HepG2 (cell line): ENCODE measurements around the gene MIA. TPM values are rescaled to one million over a fixed set of nuclear protein-coding genes. Genes with fewer than 3 reads are reported as not detected.

Experiments used
- AHR ChIP-seq: IDR thresholded peaks from 2 replicates; pipeline ENCODE4 v1.6.1; 2018; ENCODE audit warnings: missing genetic modification reagents, missing compliant biosample characterization
- BCL6 ChIP-seq: IDR thresholded peaks from 2 replicates; pipeline ENCODE4 v1.6.1; 2016; ENCODE audit warnings: missing genetic modification reagents, missing compliant biosample characterization
- ELF4 ChIP-seq: sonication (generic); formaldehyde crosslinking; IDR thresholded peaks from 2 replicates; pipeline ENCODE4 v1.5.0; 2020; ENCODE audit warnings: missing genetic modification reagents, mild to moderate bottlenecking, moderate library complexity, borderline replicate concordance
- HIVEP1 ChIP-seq: sonication (generic); formaldehyde crosslinking; IDR thresholded peaks from 2 replicates; pipeline ENCODE4 v1.4.0; 2020; ENCODE audit warnings: mild to moderate bottlenecking, missing genetic modification reagents
- KAT7 ChIP-seq: IDR thresholded peaks from 2 replicates; pipeline ENCODE4 v1.6.1; 2018; ENCODE audit warnings: borderline replicate concordance, missing compliant biosample characterization
- KLF11 ChIP-seq: IDR thresholded peaks from 2 replicates; pipeline ENCODE4 v1.6.1; 2016; ENCODE audit warnings: missing compliant biosample characterization
- MAZ ChIP-seq, 2 experiments: sonication (generic) in 1 of 2; formaldehyde crosslinking in 1 of 2; IDR thresholded peaks; 2 replicates each; pipeline versions ENCODE4 v1.5.0 to v1.6.1; 2012 to 2020; ENCODE audit warnings: low read depth in 2 of 2, mild to moderate bottlenecking in 2 of 2, borderline replicate concordance in 1 of 2, improper control_type of control experiment in 1 of 2, low read length in 1 of 2, missing genetic modification reagents in 1 of 2, moderate library complexity in 1 of 2
- SNAPC2 ChIP-seq: sonication (generic); formaldehyde crosslinking; IDR thresholded peaks from 2 replicates; pipeline ENCODE4 v1.8.1; 2022; ENCODE audit warnings: mild to moderate bottlenecking, missing genetic modification reagents
- XBP1 ChIP-seq: sonication (generic); formaldehyde crosslinking; IDR thresholded peaks from 2 replicates; pipeline ENCODE4 v1.5.0; 2020; ENCODE audit warnings: missing genetic modification reagents
- ZEB1 ChIP-seq: IDR thresholded peaks from 2 replicates; pipeline ENCODE4 v1.6.1; 2012; ENCODE audit warnings: mild to moderate bottlenecking, low read depth, inconsistent platforms; ENCODE audit not compliant: insufficient replicate concordance
- ZNF773 ChIP-seq: sonication (generic); formaldehyde crosslinking; IDR thresholded peaks from 2 replicates; pipeline ENCODE4 v1.4.0; 2020; ENCODE audit warnings: missing genetic modification reagents, borderline replicate concordance
- polyA plus RNA-seq, 8 experiments: library from polyadenylated mRNA; depleted of rRNA in 3 of 8; stranded (reverse) in 7 of 8; unstranded in 1 of 8; fragments of >200 nt; fragmentation: Illumina TruSeq in 4 of 8; extraction: Trizol in 4 of 8; gene quantifications; 2 replicates each; pipeline versions ENCODE4 v1.2.1 to v1.2.3, GENCODE V29; 2011 to 2016; ENCODE audit warnings: low read depth in 4 of 8, missing spikeins in 1 of 8, mixed read lengths in 1 of 8; ENCODE audit not compliant: insufficient read depth in 1 of 8
- total RNA-seq, 5 experiments: library from RNA; depleted of rRNA; stranded (reverse); fragments of >200 nt; fragmentation: Illumina TruSeq; extraction: Trizol; gene quantifications; 2 replicates each; pipeline ENCODE4 v1.2.3, GENCODE V29; 2016; ENCODE audit warnings: low read depth in 1 of 5
- TF ChIP-seq, protein P1 (sequence below): sonication (generic); formaldehyde crosslinking; IDR thresholded peaks from 2 replicates; pipeline ENCODE4 v1.4.0; 2020; ENCODE audit warnings: mild to moderate bottlenecking, missing genetic modification reagents
- TF ChIP-seq, protein P2 (sequence below): sonication (generic); formaldehyde crosslinking; IDR thresholded peaks from 2 replicates; pipeline ENCODE4 v1.5.0; 2020; ENCODE audit warnings: missing genetic modification reagents
- TF ChIP-seq, protein P3 (sequence below): sonication (generic); formaldehyde crosslinking; IDR thresholded peaks from 2 replicates; pipeline ENCODE4 v1.4.0; 2020; ENCODE audit warnings: missing genetic modification reagents
- TF ChIP-seq, protein P4 (sequence below): sonication (generic); formaldehyde crosslinking; IDR thresholded peaks from 2 replicates; pipeline ENCODE4 v1.5.0; 2020; ENCODE audit warnings: mild to moderate bottlenecking, missing genetic modification reagents
- TF ChIP-seq, protein P5 (sequence below): sonication (generic); formaldehyde crosslinking; IDR thresholded peaks from 2 replicates; pipeline ENCODE4 v1.5.0; 2020; ENCODE audit warnings: missing genetic modification reagents

MIA gene
- total and polyA plus RNA-seq, 2 of the 13 experiments (the other 11 are each of a cell fraction or from before 2014, with no cell fraction given), result 0.61 TPM; not detected in 1

DNA sequence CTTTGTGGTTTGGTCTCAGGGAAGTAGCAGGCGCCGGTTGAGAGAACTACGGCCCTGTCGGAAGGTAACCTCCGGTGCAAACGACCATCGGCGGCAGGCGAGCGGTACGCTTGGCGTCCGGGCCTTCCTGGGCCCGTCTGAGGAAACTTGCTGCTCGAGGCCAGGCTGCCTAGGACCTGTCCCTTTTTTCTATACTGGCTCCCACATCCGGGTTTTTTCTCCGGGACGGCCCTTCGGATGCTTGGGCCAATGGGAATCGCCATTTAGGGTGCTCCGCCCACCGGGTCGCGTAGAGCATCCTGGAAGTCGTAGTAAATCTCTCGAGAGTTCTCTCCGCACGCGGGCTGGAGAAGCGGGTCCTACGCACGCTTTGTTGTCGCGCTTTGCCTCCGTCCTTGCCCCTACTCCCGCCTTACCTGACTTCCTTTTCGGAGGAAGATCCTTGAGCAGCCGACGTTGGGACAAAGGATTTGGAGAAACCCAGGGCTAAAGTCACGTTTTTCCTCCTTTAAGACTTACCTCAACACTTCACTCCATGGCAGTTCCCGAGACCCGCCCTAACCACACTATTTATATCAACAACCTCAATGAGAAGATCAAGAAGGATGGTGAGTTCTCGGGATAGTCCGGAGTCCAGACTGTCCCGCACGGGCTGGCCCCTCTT, 24.3 kb upstream of the MIA start, which contains the start of gene SNRPA (continued):
- TF ChIP-seq MAZ (IDR thresholded peaks at IDR 0.05; ENCODE audit: borderline replicate concordance, low read depth, low read length), result no peak
- peak; percentile 1; the same call in 1 of the 2 replicates for TF ChIP-seq MAZ (CRISPR knock-in tag; IDR thresholded peaks at IDR 0.05; ENCODE audit: low read depth)
- peak; percentile 13; the same call in 1 of the 2 replicates for TF ChIP-seq HIVEP1 (CRISPR knock-in tag)
- peak; percentile 53; the same call in 1 of the 2 replicates for TF ChIP-seq SNAPC2 (CRISPR knock-in tag)
- TF ChIP-seq, protein P1, sequence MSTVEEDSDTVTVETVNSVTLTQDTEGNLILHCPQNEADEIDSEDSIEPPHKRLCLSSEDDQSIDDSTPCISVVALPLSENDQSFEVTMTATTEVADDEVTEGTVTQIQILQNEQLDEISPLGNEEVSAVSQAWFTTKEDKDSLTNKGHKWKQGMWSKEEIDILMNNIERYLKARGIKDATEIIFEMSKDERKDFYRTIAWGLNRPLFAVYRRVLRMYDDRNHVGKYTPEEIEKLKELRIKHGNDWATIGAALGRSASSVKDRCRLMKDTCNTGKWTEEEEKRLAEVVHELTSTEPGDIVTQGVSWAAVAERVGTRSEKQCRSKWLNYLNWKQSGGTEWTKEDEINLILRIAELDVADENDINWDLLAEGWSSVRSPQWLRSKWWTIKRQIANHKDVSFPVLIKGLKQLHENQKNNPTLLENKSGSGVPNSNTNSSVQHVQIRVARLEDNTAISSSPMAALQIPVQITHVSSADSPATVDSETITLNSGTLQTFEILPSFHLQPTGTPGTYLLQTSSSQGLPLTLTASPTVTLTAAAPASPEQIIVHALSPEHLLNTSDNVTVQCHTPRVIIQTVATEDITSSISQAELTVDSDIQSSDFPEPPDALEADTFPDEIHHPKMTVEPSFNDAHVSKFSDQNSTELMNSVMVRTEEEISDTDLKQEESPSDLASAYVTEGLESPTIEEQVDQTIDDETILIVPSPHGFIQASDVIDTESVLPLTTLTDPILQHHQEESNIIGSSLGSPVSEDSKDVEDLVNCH (CRISPR knock-in tag), result peak; percentile 98; the same call in 1 of the 2 replicates
- TF ChIP-seq KLF11 (CRISPR knock-in tag), result 0 out of 2 replicates have a peak, but pooled peaks have one; percentile 36
- peak; percentile 79; the same call in 1 of the 2 replicates for TF ChIP-seq ZNF773 (CRISPR knock-in tag)
- TF ChIP-seq ELF4, result no peak
- peak; percentile 40; the same call in 1 of the 2 replicates for TF ChIP-seq AHR (CRISPR knock-in tag)
- TF ChIP-seq, protein P2, sequence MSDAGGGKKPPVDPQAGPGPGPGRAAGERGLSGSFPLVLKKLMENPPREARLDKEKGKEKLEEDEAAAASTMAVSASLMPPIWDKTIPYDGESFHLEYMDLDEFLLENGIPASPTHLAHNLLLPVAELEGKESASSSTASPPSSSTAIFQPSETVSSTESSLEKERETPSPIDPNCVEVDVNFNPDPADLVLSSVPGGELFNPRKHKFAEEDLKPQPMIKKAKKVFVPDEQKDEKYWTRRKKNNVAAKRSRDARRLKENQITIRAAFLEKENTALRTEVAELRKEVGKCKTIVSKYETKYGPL (CRISPR knock-in tag), result peak; percentile 69; the same call in 1 of the 2 replicates
- TF ChIP-seq ZEB1, result peak; percentile 43
- 0 out of 2 replicates have a peak, but pooled peaks have one; percentile 25 for TF ChIP-seq XBP1 (CRISPR knock-in tag)
- TF ChIP-seq, protein P3, sequence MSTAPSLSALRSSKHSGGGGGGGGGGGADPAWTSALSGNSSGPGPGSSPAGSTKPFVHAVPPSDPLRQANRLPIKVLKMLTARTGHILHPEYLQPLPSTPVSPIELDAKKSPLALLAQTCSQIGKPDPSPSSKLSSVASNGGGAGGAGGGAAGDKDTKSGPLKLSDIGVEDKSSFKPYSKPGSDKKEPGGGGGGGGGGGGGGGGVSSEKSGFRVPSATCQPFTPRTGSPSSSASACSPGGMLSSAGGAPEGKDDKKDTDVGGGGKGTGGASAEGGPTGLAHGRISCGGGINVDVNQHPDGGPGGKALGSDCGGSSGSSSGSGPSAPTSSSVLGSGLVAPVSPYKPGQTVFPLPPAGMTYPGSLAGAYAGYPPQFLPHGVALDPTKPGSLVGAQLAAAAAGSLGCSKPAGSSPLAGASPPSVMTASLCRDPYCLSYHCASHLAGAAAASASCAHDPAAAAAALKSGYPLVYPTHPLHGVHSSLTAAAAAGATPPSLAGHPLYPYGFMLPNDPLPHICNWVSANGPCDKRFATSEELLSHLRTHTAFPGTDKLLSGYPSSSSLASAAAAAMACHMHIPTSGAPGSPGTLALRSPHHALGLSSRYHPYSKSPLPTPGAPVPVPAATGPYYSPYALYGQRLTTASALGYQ (CRISPR knock-in tag), result peak; percentile 49; the same call in 1 of the 2 replicates
- 0 out of 2 replicates have a peak, but pooled peaks have one; percentile 21 for TF ChIP-seq BCL6 (CRISPR knock-in tag)
- TF ChIP-seq, protein P4, sequence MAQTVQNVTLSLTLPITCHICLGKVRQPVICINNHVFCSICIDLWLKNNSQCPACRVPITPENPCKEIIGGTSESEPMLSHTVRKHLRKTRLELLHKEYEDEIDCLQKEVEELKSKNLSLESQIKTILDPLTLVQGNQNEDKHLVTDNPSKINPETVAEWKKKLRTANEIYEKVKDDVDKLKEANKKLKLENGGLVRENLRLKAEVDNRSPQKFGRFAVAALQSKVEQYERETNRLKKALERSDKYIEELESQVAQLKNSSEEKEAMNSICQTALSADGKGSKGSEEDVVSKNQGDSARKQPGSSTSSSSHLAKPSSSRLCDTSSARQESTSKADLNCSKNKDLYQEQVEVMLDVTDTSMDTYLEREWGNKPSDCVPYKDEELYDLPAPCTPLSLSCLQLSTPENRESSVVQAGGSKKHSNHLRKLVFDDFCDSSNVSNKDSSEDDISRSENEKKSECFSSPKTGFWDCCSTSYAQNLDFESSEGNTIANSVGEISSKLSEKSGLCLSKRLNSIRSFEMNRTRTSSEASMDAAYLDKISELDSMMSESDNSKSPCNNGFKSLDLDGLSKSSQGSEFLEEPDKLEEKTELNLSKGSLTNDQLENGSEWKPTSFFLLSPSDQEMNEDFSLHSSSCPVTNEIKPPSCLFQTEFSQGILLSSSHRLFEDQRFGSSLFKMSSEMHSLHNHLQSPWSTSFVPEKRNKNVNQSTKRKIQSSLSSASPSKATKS (CRISPR knock-in tag), result no peak
- TF ChIP-seq KAT7 (CRISPR knock-in tag), result peak; percentile 26; the same call in 1 of the 2 replicates
- TF ChIP-seq, protein P5, sequence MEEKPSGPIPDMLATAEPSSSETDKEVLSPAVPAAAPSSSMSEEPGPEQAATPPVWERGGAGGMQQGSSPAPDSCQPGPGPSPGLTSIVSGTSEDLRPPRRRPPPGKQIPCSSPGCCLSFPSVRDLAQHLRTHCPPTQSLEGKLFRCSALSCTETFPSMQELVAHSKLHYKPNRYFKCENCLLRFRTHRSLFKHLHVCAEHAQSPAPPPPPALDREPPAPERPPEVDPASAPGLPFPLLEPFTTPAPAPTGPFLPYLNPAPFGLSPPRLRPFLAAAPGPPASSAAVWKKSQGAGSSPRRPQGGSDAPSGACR, result peak; percentile 46; the same call in 1 of the 2 replicates
